NCI-H69 (cell line): Measurements from ENCODE around the gene GTF2F1.
A peak's percentile ranks its signal among the peaks of the same experiment; 100 is the strongest.
"Not testable (repeated sequence)": the region's sequence is repeated elsewhere in the genome, so short reads cannot be mapped to it uniquely, and the experiment has no call there.

Experiments used
- DNase-seq: peaks from one replicate; lab custom pipeline; 2025; lab: John Stamatoyannopoulos, UW

GTF2F1 gene

GRCh38 chr19:6384381-6384780 lies 8.6 kb downstream of the GTF2F1 start:
- DNase-seq: no peak

- no peak for DNase-seq
These were observed 9.8 kb downstream of the GTF2F1 start for GRCh38 chr19:6383188-6383587.

- DNase-seq: no peak
These were observed 11.8 kb downstream of the GTF2F1 start for GRCh38 chr19:6381030-6381750.

- DNase-seq: no peak
These were observed 13.2 kb downstream of the GTF2F1 start for GRCh38 chr19:6379744-6380143.

DNA sequence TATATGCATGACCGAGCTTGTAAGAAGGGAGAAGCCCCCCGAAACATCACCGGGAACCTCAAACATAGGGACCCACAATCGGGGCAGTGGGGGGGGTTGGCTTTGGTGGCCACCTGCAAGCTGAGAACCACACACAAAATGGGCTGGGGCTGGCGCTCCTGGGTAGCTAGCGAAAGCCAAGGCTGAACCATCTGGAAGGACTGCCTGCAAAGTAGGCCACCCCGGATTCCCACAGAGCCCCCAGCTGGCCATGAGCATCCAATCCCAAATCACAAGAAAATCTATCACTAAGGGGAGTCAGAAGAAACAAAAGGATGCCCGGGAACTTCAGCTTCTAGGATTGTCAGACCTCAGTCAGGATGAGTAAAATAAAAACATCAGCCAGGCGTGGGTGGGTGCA lies 14.5 kb downstream of the GTF2F1 start:
- no peak for DNase-seq

DNA sequence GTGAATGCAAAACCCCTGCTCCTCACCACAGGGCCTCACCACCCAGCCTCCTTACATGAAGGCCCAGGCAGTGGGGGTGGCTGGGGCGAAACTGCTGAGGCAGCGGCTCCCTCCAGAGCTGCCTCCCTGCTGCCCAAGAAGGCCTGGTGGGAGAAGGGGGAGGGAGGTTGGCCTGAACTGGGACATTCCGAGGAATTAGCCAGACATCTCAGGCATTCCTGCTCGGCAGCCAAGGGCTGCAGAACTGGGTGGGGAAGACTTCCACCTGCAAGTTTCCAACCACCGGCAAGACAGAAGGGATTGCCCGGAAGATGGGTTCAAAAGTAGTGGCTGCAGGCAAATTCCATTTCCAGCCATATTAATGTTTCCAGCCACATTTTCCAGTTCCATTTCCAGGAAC lies 14.9 kb downstream of the GTF2F1 start:
- DNase-seq: no peak

DNA sequence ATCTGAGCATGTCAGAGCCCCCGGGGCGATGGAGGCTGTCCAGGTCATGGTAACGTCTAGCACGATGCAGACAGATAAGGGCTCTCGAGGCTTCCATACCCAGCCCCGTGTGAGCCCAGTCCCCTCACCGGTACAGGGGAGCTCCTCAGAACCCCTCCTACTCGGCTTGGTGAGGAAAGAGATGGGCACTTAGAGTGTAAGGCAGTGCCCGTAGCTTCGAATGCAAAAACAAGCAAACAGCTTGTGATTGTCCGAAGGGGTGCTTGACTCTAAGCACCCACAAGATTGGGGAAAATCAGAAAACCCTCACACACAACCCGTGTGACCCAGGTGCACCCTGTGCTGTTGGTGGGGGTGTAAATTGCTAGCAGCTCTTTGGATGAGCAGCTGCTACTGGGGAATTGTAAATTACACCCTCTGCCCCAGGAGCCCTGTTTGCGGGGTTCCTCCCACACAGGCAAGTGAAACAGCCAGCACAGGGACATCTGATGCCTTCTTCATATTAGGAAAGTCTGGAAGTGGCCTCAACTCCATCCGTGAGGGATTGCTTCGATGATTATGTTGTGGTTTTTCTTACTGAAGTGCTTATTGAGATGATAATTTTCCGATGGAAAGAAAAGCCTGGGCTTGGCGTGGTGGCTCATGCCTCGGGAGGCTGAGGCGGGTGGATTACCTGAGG lies 16.3 kb downstream of the GTF2F1 start:
- DNase-seq: no peak

DNA sequence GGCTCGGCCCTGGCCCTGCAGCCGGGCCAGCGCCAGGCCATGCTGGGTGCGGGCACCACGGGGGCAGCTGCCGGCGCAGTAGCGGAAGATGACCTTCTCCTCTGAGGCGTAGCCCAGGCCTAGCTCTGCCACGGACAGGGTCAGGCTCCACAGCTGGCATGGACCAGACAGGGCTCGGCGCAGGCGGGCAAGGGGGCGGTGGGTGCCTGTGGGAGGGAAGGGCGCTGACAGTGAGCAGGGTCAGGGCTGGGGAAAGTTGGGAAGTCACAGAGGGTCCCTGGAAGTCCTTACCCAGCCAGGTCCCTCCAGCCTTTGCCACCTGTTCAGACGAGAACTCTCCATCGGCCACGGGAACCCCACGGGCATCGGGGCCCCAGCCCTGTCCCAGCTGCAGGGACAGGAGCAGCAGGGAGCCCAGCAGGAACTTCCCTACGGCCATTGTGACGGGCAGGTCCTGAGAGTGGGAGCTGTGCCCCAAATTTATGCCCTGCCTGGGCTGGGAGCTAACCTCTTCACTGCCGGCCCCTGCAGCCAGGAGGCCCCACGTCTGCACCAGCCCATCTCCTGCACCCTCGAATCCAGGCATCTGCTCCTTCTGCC lies 17.5 kb downstream of the GTF2F1 start, which contains the start of gene PSPN:
PSPN (minus strand) TSS at position 523 of the 600 bp plus-strand sequence; CDS start at position 439, 84 bp downstream.
- DNase-seq: no peak

DNA sequence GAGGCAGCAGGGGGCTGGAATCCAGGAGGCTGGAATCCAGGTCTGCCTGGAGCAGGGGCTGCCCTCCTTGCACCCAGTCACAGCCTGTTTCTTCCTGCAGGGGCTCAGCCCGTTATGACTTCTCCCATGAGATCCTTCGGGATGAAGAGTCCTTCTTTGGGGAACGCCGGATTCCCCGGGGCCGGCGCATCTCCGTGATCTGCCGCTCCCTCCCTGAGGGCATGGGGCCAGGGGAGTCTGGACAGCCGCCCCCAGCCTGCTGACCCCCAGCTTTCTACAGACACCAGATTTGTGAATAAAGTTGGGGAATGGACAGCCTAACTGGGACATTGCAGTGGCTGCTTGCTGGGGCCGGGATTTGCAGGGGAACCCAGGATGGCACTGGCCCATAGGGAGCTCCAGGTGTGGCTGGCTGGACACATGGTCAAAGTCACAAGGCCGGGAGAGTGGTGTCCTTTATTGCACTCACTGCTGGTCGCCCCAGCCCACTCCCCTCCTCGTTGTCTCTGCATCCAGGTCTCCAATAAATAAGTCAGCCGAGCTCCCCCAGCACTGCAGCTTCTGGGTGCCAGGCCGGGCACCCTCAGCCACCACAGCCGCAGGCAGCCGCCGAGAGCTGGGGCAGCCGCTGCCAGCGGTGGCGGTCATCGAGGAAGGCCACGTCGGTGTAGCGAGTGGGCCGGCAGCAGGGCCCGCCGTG lies 18.1 kb downstream of the GTF2F1 start:
- DNase-seq: no peak

DNA sequence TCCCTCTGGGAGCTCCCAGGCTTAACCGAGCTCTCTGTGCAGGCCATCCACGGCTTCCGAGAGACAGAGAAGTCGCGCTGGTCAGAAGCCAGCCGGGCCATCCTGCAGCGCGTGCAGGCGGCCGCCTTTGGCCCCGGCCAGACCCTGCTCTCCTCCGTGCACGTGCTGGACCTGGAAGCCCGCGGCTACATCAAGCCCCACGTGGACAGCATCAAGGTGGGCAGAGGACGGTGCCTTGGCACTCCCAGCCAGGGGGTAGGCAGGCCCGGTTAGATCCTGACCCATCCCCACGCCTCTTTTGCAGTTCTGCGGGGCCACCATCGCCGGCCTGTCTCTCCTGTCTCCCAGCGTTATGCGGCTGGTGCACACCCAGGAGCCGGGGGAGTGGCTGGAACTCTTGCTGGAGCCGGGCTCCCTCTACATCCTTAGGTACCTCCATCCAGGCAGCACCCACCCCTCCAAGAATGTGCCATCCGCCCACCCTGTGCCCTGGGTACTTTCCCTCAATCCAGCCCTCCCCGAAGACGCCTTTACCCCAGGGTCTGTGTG lies 18.7 kb downstream of the GTF2F1 start:
- no peak for DNase-seq

GRCh38 chr19:6373813-6374108 lies 19.2 kb downstream of the GTF2F1 start:
- peak; percentile 55 for DNase-seq

DNA sequence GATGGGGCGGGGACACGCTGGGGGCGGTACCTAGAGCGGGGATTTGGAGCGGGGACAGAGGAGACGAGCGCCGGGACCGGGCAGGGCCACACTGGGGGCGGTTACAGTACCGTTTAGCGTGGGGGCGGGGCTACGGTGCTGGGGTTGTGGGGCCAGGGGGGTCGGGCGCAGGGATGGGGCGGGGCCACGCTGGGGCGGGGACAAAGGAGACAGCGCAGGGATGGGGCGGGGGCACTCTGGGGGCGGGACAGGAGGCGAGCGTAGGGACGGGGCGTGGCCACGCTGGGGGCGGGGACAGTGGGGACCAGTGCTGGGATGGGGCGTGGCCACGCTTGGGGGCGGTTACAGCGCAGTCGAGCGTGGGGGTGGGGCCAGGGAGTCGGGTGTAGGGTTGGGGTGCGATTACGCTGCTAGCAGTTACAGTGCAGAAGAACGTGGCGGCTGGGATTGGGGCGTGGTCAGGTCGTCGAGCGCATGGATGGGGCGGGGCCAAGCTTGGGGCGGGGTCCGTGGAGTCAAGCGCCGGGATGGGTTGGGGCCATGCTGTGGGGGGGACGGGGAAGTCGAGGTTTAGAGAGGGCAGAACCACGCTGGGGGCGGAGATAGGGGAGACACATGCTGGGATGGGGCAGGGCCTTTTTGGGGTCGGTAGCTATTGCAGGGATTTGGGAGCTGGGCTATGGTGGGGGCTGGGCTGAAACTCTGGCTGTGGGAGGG lies 19.7 kb downstream of the GTF2F1 start:
- peak; percentile 99 for DNase-seq

DNA sequence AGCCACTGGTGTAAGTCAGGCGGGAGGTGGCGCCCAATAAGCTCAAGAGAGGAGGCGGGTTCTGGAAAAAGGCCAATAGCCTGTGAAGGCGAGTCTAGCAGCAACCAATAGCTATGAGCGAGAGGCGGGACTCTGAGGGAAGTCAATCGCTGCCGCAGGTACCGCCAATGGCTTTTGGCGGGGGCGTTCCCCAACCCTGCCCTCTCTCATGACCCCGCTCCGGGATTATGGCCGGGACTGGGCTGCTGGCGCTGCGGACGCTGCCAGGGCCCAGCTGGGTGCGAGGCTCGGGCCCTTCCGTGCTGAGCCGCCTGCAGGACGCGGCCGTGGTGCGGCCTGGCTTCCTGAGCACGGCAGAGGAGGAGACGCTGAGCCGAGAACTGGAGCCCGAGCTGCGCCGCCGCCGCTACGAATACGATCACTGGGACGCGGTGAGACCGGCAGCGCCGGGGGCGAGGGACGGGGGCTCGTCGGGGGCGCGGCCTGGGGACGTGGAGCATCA lies 20.3 kb downstream of the GTF2F1 start, which contains the start of gene ALKBH7:
ALKBH7 (plus strand) TSS at position 201 of the 502 bp plus-strand sequence; CDS start at position 228, 27 bp downstream.
- peak; percentile 100 for DNase-seq

GRCh38 chr19:6364353-6364752 lies 28.6 kb downstream of the GTF2F1 start:
- no peak for DNase-seq

DNA sequence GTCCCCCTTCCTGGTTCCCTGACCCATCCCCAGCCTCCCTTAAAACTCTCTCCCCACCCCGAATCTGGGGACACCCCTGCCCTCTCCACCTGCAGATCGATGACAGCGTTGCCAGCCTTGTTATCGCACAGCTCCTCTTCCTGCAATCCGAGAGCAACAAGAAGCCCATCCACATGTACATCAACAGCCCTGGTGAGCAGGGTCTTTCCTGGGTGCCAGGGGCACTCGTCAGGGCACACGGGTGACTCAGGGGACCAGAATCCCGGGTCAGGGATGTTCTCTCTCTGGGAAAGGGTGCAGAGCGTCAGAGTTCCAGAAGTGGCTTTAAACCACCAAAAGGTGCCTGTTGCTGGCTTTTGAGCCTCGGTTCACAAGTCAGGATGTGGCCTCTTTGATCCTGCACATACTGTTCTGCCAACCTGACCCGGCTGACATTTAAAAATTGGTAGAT lies 30.6 kb downstream of the GTF2F1 start:
- DNase-seq: no peak

DNA sequence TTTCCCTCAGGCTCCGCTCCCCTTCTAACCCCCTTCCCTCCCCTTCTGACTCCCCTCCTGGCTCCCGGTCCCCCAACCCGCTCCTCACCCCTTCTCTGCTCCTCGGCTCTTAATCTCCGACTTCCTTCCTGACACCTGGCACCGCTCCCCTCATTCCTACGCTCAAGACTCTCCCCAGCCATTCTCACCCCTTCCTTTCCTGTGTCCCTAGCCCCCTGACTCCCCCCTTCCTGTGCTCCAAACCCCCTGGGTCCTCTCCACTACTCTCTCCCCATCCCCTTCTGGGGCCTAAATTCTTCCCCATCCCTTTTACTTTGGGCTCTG lies 31.0 kb downstream of the GTF2F1 start:
- peak; percentile 56 for DNase-seq

DNA sequence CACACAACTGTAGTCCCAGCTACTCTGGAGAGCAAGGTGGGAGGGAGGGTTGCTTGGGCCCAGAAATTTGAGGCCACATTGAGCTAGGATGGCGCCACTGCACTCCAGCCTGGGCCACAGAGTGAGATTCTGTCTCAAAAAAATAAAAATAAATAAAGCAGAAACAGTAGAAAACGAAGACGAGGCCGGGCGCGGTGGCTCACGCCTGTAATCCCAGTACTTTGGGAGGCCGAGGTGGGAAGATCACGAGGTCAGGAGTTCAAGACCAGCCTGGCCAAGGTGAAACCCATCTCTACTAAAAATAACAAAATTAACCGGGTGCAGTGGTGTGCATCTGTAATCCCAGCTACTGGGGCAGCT lies 32.1 kb downstream of the GTF2F1 start:
- not testable (repeated sequence) for DNase-seq

GRCh38 chr19:6360445-6360844 lies 32.5 kb downstream of the GTF2F1 start:
- DNase-seq: not testable (repeated sequence)

DNA sequence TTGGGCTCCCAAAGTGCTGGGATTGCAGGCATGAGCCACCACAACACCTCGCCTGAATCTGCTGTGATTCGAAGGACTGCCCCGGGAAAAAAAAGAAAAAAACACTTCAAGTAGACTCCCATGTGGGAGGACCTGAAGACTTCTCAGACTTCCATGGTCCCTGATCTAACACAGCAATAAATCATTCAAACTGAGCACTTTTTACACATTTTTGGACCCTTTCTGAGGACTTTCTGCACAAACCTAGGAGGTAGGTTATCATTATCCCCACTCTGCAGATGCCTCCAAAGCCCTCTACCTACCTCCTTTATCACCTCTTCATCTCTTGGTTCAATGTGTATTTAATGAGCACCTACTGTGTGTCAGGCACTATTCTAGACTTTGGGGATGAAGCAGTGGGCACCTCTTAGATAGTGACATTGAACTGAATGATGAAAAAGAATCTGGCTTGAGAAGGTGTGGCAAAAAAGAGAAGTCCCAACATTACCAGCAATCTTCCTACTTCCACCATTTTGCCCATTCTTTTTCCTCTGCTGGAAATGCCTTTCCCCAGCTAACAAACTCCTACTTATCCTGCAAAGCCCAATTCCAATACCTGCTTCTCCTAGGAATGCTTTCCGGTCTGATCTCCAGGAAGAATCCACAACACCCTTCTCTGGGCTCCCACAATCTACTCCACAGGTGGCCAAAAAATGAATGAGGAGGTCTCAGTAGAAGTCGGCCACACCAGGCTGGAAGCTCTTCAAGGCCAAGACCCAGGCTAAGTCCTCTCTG lies 33.2 kb downstream of the GTF2F1 start:
- DNase-seq: no peak

DNA sequence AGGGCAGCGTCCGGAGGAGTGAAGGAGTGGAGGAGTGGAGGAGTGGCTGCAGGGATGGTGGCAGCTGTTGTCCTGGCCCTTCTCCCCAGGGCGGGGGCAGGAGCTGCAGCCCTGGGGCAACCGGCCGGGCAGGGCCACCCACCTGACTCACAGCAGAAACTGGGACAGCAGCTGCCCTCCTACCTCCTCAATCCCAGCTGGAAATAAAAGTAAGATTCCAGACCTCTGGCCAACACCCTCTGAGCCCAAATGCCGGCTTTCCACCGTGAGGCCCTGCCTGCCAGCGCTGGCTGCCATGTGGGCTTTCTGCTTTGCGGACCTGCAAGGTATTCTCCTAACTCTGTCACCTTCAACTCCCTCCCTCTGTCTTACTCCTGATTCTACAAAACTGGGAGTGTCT lies 35.0 kb downstream of the GTF2F1 start:
- DNase-seq: peak; percentile 21

- DNase-seq: no peak
These were observed 35.8 kb downstream of the GTF2F1 start for GRCh38 chr19:6357174-6357573.
